Stimulated activated CD8-positive, alpha-beta memory T cell treated with anti-CD3 and anti-CD28 coated beads, Interleukin-15, amount 100 ng/mL, for 4 hours (primary cell): Measurements from ENCODE around the gene ZMYND8.
"Not testable (repeated sequence)": the region's sequence is repeated elsewhere in the genome, so short reads cannot be mapped to it uniquely, and the experiment has no call there.

ENCODE experiments used
- DNase-seq, 2 donors: peaks; one replicate each; pipeline ENCODE4 v3.0.0-alpha.2; 2020; ENCODE audit warnings: low read depth in 2 of 2

Gene ZMYND8

DNA sequence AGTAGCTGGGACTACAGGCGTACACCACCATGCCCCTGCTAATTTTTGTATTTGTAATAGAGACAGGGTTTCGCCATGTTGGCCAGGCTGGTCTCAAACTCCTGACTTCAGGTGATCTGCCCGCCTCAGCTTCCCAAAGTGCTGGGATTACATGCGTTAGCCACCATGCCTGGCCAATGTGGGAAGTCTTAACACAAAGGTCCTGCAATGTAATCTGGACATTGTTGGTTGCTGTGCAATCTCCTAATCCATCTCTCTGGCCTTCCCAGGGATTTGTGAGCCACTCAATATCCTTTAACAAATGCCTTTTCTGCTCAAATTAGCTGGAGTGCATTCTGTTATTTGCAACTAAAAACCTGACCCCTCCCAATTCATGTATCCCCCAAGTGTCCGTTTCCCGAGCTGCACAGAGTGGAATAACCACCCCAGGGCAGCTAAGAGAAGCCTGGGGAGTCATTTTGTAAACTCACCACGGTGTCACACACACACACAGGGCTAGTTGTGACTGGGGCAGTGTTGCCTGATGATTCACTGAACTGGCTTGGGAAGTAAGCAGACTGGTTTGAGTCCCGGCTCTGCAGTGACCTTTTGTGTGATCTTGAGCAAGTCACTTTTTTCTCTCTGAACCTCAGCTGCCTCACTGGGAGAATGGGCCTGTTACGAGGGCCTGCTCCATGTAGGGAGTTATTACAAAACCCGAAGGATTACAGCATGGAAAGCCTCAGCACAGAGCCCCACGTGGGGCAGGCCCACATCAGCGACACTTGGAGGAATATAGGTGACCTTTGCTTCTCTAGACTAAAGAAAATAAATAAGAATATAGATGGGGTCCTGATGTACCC is 152.3 kb downstream of the ZMYND8 start:
- DNase-seq = no peak

DNA sequence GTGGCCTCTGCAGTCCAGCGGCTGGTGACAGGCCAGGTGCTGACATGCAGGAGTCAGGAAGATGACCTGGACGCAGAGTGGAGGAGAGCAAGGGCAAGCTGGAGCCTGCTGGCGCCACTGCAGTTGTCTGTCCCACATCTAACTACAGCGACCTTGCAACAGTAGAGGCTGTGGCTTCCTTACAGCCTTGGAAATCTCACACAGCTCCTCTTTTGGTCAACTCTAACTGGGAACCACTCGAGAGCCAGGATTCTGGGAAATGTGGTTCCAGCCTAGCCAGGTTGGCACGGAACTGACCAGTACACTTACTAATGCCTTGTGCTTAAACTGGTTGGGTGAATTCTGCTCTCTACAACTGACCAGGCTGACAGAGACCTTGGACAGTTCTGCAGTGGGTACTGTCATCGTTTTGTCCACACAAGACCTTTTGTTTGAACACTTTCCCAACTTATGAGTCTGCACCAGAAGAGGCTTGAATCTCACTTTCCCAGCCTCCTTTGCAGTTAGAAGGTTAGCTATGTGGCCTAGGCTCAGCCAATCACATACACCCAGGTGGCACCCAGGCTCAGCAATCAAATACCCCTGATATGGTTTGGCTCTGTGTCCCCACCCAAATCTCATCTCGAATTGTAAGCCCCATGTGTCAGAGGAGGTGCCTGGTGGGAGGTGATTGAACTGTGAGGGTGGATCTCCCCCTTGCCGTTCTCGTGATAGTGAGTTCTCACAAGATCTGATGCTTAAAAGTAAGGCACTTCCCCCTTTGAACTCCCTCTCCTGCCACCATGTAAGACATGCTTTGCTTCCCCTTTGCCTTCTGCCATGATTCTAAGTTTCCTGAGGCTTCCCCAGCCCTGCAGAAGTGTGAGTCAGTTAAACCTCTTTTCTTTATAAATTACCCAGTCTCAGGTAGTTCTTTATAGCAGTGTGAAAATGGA is 153.5 kb downstream of the ZMYND8 start:
- no peak for DNase-seq

DNA sequence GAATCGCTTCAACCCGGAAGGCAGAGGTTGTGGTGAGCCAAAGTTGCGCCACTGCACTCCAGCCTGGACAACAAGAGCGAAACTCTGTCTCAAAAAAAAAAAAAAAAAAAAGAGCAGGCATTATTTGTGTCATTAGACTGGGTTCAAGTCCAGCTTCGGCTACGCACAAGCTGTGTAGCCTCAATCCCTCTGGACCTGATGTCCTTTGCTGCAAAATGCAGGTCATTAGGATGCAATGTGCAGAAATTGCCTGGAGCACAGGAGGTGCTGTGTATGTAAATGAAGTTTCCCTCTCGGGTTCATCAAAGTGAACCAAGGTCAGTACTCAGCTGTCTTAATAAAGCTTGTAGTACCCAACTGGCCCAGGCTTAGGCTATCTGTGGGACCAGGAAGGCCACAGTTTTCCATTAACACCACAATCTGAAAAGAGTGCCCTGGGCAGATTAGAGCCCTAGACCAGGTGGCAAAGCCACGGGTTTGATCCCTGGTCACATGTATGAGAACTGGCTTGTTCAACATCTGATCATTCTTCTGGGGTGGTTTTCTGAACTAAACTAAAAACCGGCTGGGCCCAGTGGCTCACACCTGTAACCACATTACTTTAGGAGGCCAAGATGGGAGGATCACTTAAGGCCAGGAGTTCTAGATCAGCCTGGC is 155.3 kb downstream of the ZMYND8 start:
- no peak for DNase-seq

DNA sequence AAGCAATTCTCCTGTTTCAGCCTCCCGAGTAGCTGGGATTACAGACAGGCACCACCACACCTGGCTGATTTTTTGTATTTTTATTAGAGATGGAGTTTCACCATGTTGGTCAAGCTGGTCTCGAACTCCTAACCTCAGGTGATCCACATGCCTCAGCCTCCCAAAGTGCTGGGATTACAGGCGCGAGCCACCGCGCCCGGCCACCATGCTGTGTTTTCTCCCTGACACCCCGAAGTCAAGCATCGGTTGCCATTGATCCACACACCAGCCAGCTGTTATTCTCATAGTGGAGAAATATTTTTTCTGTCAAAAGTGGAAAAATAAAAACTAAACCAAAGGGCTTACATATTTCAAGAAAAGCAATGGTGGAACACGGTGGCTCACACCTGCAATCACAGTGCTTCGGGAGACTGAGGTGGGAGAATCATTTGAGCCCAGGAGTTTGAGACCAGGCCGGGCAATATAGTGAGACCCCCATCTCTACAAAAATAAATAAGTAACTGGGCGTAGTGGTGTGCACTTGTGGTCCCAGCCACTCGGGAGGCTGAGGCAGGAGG is 157.4 kb downstream of the ZMYND8 start:
- no peak for DNase-seq

DNA sequence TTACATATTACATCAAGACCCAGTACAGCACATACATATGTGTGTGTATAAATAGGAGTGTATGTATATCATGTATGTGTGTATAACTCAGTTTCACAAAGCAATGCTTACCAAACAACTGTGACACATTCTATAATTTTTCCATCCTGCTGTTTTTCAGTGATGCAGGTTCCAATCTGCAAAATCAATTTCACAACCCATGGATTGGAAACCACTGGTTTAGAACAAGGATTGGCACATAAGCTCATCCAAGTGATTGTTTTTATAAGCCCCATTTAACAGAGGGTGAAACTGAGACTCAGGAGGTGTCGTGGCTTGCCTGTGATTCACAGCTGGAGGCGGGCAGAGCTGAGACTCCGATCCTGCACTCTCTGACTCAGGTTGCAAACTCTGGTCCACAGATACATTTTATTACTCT is 158.2 kb downstream of the ZMYND8 start:
- DNase-seq = no peak

DNA sequence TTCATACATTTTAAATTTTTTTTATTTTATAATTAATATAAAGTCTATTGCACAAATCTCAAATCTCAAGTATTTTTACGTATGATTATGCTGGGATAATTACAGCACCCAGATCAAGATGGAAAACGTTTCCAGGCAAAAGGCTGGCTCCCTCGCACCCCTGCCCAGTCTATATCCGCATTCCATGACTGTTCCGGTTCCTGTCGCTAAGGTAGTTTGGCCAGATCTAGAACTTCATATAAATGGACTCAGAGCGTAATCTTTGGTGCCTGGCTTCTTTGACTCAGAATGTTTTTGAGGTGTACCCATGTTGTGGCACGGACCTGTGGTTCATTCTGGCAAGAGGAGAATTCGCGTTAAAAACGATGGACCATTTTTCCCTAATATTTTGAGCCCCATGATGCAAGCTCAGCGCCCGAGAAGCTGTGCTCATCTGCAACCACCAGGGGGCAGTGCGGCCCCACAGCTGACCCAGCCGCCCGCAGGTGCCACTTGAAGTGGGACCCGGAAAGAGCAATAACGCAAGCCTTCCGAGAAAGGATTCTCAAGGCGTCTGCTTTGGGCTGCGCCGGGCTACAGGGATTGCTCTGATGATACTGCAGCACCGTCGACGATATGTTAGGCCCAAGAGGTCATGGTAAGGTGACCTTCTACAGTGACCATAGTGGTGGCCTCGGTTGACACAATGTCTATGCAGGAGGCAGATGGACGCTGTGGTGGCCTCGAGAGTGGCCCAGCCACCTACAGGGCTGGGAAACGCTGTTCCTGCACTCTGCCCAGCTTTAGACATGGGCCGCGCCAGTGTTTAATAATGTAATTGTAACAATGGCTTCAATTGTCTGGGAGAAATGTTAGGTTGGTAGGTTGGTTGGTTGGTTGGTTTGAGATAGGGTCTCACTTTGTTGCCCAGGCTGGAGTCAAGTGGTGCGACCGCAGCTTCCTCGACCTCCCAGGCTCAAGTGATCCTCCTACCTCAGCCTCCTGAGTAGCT is 160.1 kb downstream of the ZMYND8 start:
- DNase-seq = peak; percentile 14 to 47

DNA sequence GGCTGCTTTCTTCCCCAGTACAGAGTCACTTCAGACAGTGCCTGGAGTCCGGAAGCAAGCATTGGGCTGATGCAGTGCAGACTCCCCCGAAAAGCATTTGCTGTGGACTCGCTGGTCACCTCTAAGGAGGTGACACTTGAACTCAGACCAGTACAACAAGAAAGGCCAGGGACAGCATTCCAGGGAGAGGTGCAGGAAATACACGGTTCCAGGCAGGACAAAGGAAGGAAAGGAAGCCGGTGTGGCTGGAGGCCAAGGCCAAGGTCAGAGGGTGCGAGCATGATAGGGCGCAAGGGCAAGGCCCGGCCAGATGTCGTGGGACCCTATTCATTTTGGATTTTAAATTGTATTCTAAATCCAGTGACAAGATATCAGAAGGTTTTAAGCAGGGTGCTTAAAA is 160.9 kb downstream of the ZMYND8 start:
- DNase-seq = no peak

DNA sequence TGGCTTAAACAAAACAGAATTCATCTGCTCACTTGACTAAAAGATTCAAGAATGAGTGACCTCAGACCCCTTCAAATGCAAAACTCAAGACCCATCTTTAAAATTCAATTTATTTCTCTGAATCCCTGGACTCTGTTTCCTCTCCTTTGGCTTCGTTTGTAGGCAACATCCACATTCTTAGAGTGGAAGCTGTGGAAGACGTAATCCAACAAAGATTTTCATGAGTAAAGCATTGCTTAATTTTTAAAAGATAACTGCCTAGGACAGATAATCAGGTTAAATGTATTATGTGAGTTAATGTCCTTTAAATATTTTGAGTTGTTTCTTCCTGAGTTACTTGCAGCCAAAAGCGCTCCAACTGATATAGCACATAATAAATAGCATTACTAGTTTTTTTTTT is 164.5 kb downstream of the ZMYND8 start:
- DNase-seq = no peak

DNA sequence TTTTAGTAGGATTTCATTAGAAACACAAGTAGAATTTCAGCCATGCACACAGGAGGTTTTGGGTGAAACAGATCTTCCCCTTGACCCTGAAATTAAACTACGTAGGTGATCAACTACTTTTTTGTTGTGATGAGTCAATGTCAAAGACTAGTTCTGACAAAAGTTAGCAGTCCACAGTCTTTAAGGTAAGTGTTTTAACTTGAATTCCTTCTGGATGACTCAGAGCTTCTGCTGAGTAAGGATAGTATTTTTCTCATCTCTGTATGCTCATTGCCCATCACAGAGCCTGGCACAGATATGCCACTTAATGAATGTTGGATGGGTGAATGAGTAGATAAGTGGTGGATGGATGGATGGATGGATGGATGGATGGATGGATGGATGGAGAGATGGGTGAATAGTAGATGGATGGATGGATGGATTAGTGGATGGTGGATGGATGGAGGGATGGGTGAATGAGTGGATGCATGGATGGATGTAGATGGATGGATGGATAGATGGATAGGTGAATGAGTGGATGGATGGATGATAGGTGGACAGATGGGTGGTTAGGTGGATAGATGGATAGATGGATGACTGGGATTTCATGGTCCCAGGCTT is 165.3 kb downstream of the ZMYND8 start:
- DNase-seq = no peak

DNA sequence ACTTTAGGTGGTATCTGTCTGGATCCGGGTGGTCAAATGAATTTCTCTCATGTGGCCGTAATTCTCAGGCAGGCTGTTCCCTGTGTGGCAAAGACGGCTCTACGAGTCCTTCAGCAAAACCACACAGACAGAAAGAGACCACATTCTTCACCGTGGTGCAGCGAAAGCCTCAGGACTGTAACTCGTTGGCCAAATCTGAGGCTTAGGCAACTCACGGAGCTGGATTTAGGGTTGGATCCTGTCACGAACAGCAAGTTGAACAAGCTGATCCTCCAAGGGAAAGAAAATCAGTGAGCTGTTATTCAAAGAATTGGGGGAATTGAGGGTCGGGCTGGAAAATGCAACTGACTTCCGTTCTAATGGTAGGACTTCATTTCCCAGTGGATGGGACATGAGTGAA is 167.4 kb downstream of the ZMYND8 start:
- no peak for DNase-seq

DNA sequence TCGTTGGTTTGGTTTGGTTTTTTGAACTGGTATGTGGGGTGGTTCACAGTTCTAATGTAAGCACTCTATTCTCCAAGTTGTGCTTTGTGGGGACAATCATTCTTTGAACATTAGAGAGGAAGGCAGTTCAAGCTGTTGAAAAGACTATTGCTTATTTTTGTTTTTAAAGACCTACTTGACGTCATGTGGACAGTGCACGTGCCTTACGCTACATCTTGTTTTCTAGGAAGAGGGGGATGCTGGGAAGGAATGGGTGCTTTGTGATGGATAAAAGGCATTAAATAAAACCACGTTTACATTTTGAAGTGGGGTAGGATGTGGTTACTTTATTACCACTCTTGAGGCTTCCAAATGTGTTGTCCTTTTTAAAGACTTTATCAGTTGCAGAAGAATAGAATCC is 168.0 kb downstream of the ZMYND8 start:
- DNase-seq = no peak

DNA sequence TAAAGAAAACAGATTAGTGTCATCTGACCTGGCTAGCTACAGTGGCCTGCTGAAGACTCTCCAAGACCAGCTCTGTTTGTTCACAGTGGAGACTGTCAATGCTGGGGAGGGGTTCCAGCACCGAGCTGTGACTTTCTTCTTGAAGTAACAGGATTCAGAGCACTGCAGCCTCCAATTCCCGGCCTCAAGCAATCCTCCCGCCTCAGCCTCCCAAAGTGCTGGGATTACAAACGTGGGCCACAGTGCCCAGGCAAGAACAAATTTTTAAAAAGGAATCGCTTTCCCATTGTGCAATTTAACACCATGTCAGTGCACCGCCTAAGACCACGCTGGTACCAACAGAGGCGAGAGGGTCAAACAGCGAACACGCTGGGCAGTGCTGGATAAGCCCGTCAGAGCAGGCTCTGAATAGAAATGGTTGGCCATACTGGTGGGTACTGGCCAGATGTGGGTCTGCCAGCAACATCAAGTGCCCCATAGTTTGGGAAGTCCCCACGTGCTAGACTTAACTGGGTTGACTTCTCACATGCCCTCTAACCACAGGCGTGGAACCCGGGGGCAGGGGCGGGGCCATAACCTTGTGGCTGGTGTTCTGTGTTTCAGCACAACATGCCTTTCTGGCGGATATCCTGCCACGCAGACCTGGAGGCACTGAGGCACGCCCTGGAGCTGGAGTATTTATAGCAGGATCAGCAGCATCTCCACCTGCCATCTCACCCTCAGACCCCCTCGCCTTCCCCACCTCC is 168.9 kb downstream of the ZMYND8 start:
- DNase-seq = no peak

DNA sequence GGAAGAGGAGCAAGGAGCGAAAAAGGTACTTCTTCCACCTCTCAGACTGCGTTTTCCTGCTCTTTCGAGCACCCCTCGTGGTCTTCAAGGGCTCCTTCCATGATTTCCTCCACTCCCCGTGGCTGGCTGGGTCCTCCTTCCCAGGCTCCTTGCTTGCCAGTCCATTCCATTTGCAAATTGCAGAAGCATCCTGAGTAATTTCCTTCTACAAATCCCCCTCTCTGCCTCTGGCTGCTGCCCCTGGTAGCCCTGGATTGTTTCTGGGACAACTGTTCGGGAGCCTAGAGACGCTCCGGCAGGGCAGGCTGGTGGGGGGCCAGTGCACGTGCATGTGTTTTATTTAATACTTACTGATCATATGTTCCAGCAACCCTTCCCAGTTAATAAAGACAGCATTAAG is 173.1 kb downstream of the ZMYND8 start:
- no peak for DNase-seq

DNA sequence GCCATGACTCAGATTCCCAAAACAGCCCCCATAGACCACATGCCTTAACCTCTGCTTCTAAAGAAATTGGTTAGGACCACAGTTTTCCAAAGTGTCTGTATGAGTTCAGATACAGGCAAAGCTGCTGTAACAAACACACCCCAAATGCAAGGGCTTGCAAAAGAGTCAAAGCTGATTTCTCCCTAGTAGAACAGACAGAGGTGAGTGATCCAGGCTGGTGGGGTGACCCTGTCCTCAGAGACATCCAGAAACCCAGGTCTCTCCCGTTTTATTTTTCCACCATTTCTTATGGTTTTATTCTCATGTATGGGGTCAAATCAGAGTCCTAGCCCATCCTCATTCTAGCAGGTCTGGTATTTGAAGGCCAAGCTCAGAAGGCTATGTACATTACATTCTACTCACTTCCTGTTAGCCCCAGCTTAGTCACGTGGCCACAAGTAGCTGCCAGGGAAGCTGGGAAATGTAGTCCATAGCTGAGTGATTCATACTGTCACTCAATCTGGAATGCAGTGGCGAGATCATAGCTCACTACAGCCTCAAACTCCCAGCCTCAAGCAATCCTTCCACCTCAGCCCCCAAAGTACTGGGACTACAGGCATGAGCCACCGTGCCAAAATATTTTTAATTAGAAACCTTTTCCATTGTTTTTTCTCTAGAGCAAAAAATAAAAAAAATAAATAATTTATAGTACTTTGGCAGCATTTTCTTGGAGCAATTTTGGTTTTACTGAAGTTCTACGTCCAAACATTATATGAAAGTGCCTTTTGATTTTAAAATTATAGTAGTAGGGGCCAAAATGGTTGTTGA is 175.2 kb downstream of the ZMYND8 start:
- DNase-seq = no peak

DNA sequence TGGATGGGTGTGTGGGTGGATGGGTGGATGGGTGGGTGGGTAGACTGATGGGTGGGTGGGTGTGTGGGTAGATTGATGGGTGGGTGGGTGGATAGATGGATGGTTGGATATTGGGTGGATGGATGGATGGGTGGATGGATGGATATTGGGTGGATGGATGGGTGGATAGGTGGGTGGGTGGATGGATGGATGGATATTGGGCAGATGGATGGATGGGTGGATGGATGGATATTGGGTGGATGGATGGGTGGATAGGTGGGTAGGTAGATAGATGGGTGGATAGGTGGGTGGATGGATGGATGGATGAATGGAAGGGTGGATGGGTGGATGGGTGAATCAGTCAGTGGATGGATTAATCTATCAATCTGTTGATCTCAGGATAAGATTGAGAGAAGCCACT is 177.2 kb downstream of the ZMYND8 start:
- no peak for DNase-seq

DNA sequence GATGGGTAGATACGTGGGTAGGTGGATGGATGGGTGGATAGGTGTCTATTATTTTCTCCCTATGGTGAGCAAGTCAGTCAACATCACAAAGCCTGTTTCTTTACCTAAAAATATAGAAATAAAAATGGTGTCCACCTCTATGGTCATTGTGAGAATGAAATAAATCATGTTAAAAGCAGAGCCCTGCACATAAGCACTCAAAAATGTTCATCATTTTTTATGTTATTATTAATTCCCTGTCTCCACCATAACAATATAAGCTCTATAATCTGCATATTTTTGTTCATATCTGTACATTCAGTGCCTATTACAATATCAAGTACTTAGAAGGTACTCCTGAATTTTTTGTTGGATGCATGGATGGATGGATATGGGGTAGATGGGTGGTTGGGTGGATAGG is 177.6 kb downstream of the ZMYND8 start:
- DNase-seq = no peak

DNA sequence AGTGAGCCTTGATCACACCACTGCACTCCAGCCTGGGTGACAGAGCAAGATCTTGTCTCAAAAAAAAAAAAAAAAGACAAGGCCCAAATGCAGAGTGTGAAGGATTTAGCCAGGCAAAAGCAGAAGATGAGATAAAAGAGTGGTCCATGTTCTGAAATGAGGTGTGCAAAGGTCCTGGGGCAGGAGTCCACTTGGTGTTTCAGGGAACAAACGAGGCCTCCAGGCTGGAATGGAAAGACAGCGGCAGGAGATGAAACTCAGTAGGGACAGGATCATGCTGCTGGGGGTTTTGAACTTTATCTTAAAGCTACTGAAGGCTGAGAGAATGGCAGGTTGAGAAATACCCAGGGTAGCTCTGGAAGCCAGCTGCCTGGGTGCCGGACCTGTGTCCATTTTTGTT is 178.2 kb downstream of the ZMYND8 start:
- DNase-seq = no peak

DNA sequence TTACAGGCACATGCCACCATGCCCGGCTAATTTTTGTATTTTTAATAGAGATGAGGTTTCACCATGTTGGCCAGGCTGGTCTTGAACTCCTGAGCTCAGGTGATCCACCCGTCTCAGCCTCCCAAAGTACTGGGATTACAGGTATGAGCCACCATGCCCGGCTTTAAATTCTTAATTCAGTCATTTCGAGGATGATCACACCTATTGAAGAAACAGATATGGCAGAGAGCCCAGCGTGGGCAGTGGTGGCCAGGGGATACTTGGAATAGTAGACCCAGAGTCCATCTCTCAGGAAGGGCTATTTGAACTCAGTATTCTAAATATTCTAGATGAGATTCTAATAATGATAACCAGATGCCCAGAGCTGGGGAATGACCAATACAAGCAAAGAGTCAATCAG is 180.3 kb downstream of the ZMYND8 start:
- DNase-seq = not testable (repeated sequence)

DNA sequence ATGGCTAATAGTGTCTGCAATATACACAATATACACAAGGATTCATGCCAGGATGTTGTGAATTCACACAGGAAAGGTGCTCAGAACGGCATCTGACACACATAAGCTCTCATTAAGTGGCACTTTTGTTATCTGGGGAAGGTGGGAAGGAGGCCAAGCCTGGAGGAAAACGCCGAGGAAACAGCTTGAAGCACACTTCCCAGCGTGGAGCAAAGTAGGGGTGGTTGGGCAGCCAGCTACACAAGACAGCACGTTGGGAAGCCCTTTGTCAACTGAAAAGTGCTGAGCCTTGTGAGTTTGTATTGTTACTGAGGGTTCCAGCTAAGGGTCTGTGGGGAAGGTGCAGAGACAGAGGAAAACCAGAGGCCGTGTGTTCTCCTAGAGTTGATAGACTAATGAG is 181.0 kb downstream of the ZMYND8 start:
- DNase-seq = no peak
